GM12874 (cell line): ENCODE measurements around the gene KIAA1671.

Source experiments
- CTCF ChIP-seq: IDR thresholded peaks from 2 replicates; pipeline ENCODE4 v1.5.1; 2011; ENCODE audit warnings: low read depth, mild to moderate bottlenecking, control low read depth, low read length, moderate library complexity; ENCODE audit not compliant: insufficient read depth

KIAA1671 gene

GRCh38 chr22:24977370-24978221 is 25.1 kb downstream of the KIAA1671 start:
- no peak for TF ChIP-seq CTCF

GRCh38 chr22:24978308-24978707 is 25.8 kb downstream of the KIAA1671 start:
- TF ChIP-seq CTCF: no peak

GRCh38 chr22:24981066-24981465 is 28.6 kb downstream of the KIAA1671 start:
- no peak for TF ChIP-seq CTCF

GRCh38 chr22:24981656-24982055 is 29.1 kb downstream of the KIAA1671 start:
- no peak for TF ChIP-seq CTCF

GRCh38 chr22:24982301-24983056 is 30.0 kb downstream of the KIAA1671 start:
- TF ChIP-seq CTCF: no peak

- no peak for TF ChIP-seq CTCF
These were observed 30.6 kb downstream of the KIAA1671 start for GRCh38 chr22:24983151-24983550.

GRCh38 chr22:24984122-24984521 is 31.6 kb downstream of the KIAA1671 start:
- no peak for TF ChIP-seq CTCF
